Tibial nerve (tissue), 4 donors: ENCODE results near the gene DNAAF5. TPM values are rescaled to one million over a fixed set of nuclear protein-coding genes. Genes with fewer than 3 reads are reported as not detected.

Source experiments
- DNase-seq, 2 donors: peaks; one replicate each; pipeline ENCODE4 v3.0.0-alpha.2; 2019; ENCODE audit warnings: low spot score in 2 of 2
- H3K27ac ChIP-seq, 4 donors: fragments of 200-600 bp; sonication (generic) in 3 of 4; one replicate each; pipeline ENCODE4 v1.5.1; 2017 to 2019; ENCODE audit warnings: mild to moderate bottlenecking in 1 of 4
- H3K27me3 ChIP-seq, 2 donors: fragments of 200-600 bp; sonication (generic) in 1 of 2; one replicate each; pipeline versions ENCODE4 v1.5.1 to v1.6.0; 2017 to 2019
- H3K36me3 ChIP-seq, 3 donors: fragments of 200-600 bp; sonication (generic); one replicate each; pipeline ENCODE4 v1.5.1; 2018 to 2019
- H3K4me1 ChIP-seq, 4 donors: fragments of 200-600 bp; sonication (generic) in 3 of 4; one replicate each; pipeline ENCODE4 v1.5.1; 2017 to 2019
- H3K4me3 ChIP-seq, 4 donors: fragments of 200-600 bp; sonication (generic) in 3 of 4; one replicate each; pipeline ENCODE4 v1.5.1; 2017 to 2019; ENCODE audit warnings: mild to moderate bottlenecking in 1 of 4, moderate library complexity in 1 of 4
- H3K9me3 ChIP-seq, 4 donors: fragments of 200-600 bp; sonication (generic) in 3 of 4; one replicate each; pipeline ENCODE4 v1.5.1; 2017 to 2019
- EP300 ChIP-seq, 2 donors: sonication (generic); formaldehyde crosslinking; IDR thresholded peaks; one replicate each; pipeline ENCODE4 v1.6.1; 2017; ENCODE audit warnings: antibody characterized with exemption in 2 of 2, mild to moderate bottlenecking in 1 of 2
- POLR2A ChIP-seq, 2 donors: fragments of 450-650 bp; IDR thresholded peaks; one replicate each; pipeline ENCODE4 v1.6.1; 2017; ENCODE audit warnings: antibody characterized with exemption in 2 of 2, mild to moderate bottlenecking in 2 of 2, moderate library complexity in 2 of 2
- WGBS, 2 donors: methylation state at CpG; one replicate each; pipeline ENCODE4 v1.1.5; 2018; 5-methylcytosine and 5-hydroxymethylcytosine counted together
- total RNA-seq, 4 donors: library from RNA; depleted of rRNA; stranded (reverse); fragments of >200 nt; gene quantifications; one replicate each; pipeline ENCODE4 v1.1.0, GENCODE V29; 2016
- TF ChIP-seq, protein P1 (sequence below), 5 experiments: fragments of 200-600 bp in 3 of 5; fragments of 450-650 bp in 2 of 5; sonication (generic) in 3 of 5; IDR thresholded peaks; one replicate each; pipeline ENCODE4 v1.5.1; 2016 to 2019; ENCODE audit warnings: antibody characterized with exemption in 5 of 5, mild to moderate bottlenecking in 3 of 5, moderate library complexity in 2 of 5

The DNAAF5 gene
- total RNA-seq, 4 donors from 2014 or later = 26.0 to 56.7 (median 41.6) TPM

DNA sequence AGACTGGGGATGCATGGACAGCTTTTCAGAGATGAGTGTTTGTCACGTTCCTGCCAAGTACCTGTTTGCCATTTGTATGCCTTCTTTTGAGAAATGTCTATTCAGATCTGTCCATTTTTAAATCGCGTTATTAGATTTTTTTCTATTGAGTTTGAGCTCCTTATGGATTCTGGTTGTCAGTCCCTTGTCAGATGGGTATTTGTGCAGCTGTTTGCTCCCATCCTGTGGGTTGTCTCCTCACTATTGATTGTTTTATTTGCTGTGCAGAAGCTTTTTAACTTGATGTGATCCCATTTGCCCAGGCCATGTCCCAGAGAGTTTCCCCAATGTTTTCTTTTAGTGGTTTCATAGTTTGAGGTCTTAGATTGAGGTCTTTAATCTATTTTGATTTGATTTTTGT, 6.1 kb downstream of the DNAAF5 start:
- Histone ChIP-seq H3K27me3 (no peaks in the 10 kb centered on the region), H3K9me3 (peaks cover 0 to 19% (median 0%) of the 10 kb centered on the region in 4 donors), H3K4me3 (no peak overlapping the region), H3K36me3 (peaks cover 0 to 73% (median 0%) of the 10 kb centered on the region in 3 donors), H3K4me1 (peaks cover 0 to 21% (median 7%) of the 10 kb centered on the region in 4 donors), H3K27ac (no peak overlapping the region)
- no peak for DNase-seq
- TF ChIP-seq POLR2A (IDR thresholded peaks at IDR 0.05) = no peak
- TF ChIP-seq, protein P1, sequence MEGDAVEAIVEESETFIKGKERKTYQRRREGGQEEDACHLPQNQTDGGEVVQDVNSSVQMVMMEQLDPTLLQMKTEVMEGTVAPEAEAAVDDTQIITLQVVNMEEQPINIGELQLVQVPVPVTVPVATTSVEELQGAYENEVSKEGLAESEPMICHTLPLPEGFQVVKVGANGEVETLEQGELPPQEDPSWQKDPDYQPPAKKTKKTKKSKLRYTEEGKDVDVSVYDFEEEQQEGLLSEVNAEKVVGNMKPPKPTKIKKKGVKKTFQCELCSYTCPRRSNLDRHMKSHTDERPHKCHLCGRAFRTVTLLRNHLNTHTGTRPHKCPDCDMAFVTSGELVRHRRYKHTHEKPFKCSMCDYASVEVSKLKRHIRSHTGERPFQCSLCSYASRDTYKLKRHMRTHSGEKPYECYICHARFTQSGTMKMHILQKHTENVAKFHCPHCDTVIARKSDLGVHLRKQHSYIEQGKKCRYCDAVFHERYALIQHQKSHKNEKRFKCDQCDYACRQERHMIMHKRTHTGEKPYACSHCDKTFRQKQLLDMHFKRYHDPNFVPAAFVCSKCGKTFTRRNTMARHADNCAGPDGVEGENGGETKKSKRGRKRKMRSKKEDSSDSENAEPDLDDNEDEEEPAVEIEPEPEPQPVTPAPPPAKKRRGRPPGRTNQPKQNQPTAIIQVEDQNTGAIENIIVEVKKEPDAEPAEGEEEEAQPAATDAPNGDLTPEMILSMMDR (IDR thresholded peaks at IDR 0.05) = no peak
- TF ChIP-seq EP300 (IDR thresholded peaks at IDR 0.05) = no peak
- 88 to 93% methylated on average over 3 of the region's 3 CpGs for WGBS, 2 donors

DNA sequence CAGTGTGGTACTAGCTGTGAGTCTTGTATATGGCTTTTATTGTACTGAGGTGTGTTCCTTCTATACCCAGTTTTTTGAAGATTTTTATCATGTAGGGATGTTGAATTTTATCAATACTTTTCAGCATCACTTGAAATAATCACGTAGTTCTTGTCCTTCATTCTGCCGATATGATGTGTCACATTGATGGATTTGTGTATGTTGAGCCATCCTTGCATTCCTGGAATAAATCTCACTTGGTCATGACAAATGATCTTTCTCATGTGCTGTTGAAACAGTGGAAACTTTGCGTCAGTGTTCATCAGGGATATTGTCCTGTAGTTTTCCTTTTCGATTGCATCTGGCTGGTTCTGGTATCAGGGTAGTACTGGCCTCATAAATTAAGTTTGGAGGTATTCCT, 7.7 kb downstream of the DNAAF5 start:
- TF ChIP-seq EP300 (IDR thresholded peaks at IDR 0.05) (no peak), POLR2A (IDR thresholded peaks at IDR 0.05) (no peak)
- TF ChIP-seq, protein P1 (IDR thresholded peaks at IDR 0.05) = no peak
- Histone ChIP-seq H3K4me3 (no peak overlapping the region), H3K36me3 (peaks cover 0 to 74% (median 0%) of the 10 kb centered on the region in 3 donors), H3K9me3 (peaks cover 0 to 19% (median 0%) of the 10 kb centered on the region in 4 donors), H3K27ac (no peak overlapping the region), H3K27me3 (no peaks in the 10 kb centered on the region), H3K4me1 (peaks cover 0 to 9% (median 0%) of the 10 kb centered on the region in 4 donors)
- no peak for DNase-seq
- WGBS, 2 donors = 98 to 99% methylated on average over 4 of the region's 4 CpGs

DNA sequence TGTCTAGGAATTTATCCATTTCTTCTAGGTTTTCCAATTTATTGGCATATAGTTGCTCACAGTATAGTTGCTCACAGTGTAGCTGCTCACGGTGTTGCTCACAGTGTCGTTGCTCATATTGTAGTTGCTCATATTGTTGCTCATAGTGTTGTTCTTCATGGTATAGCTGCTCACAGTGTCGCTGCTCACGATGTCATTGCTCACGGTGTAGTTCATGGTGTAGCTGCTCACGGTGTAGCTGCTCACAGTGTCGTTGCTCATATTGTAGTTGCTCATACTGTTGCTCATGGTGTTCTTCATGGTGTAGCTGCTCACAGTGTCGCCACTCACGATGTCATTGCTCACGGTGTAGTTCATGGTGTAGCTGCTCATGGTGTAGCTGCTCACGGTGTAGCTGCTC, 8.3 kb downstream of the DNAAF5 start:
- no peaks in the 10 kb centered on the region for H3K27me3 ChIP-seq
- H3K4me3 ChIP-seq = no peak overlapping the region
- TF ChIP-seq POLR2A (IDR thresholded peaks at IDR 0.05) (no peak), EP300 (IDR thresholded peaks at IDR 0.05) (no peak)
- TF ChIP-seq, protein P1 (IDR thresholded peaks at IDR 0.05) = no peak
- peaks cover 0 to 74% (median 0%) of the 10 kb centered on the region in 3 donors for H3K36me3 ChIP-seq
- no peak for DNase-seq
- peaks cover 0 to 19% (median 0%) of the 10 kb centered on the region in 4 donors for H3K9me3 ChIP-seq
- H3K27ac ChIP-seq = no peak overlapping the region
- peaks cover 0 to 9% (median 0%) of the 10 kb centered on the region in 4 donors for H3K4me1 ChIP-seq
- WGBS, 2 donors = 94 to 95% methylated on average over 11 of the region's 11 CpGs

DNA sequence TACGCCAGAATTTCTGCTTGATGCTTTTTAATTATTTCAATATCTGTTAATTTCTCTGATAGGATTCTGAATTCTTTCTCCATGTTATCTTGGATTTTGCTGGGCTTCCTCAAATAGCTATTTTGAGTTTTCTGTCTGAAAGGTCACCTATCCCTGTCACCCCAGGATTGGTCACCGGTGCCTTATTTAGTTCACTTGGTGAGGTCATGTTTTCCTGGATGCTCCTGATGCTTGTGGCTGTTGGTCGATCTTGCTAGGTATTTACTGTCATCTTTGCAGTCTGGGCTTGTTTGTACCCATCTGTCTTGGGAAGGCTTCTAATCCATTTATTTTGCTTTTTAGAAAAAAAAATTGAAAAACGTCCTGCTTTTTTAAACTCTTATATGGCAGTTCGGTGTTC, 11.7 kb downstream of the DNAAF5 start:
- no peak for DNase-seq
- Histone ChIP-seq H3K9me3 (peaks cover 0 to 19% (median 0%) of the 10 kb centered on the region in 4 donors), H3K27ac (no peak overlapping the region), H3K27me3 (no peaks in the 10 kb centered on the region), H3K36me3 (peaks cover 0 to 71% (median 7%) of the 10 kb centered on the region in 3 donors), H3K4me1 (no peaks in the 10 kb centered on the region), H3K4me3 (no peak overlapping the region)
- TF ChIP-seq EP300 (IDR thresholded peaks at IDR 0.05) (no peak), POLR2A (IDR thresholded peaks at IDR 0.05) (no peak)
- TF ChIP-seq, protein P1 (IDR thresholded peaks at IDR 0.05) = no peak
- 75 to 83% methylated on average over 5 of the region's 5 CpGs for WGBS, 2 donors

DNA sequence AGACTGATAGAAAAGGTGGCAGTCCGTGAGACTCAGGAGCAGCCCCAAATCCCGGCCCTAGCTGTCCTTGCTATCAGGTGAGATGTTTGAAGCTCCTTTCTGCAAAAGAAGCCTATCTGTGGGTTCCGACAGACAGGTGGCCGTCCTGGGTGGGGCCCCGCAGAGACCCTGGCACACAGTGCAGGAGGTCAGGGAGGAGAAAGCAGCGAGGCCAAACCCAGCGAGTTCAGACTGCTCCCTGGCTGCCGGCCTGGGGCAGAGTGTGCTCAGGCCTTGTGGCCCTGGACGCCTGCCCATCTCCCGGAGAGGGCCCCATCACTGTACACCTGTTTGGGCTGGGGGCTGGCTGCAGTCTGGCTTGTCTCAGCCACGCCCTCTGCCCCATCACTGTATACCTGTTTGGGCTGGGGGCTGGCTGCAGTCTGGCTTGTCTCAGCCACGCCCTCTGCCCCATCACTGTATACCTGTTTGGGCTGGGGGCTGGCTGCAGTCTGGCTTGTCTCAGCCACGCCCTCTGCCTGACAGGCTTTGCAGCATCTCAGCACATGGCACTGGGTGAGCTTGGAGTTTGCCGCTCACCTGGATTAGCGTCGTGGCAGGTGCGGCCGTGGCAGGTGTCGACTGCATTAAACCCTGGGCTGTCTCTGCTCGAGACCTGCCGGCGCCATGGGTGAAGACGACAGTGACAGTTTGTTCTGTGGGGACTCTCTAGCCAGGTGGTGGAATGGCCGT, 12.4 kb downstream of the DNAAF5 start:
- no peaks in the 10 kb centered on the region for H3K27me3 ChIP-seq
- no peak overlapping the region for H3K4me3 ChIP-seq
- WGBS, 2 donors = 91 to 93% methylated on average over 17 to 22 of the region's 24 CpGs
- no peak for TF ChIP-seq EP300 (IDR thresholded peaks at IDR 0.05)
- no peak for DNase-seq
- H3K27ac ChIP-seq = no peak overlapping the region
- peaks cover 0 to 15% (median 0%) of the 10 kb centered on the region in 4 donors for H3K9me3 ChIP-seq
- no peaks in the 10 kb centered on the region for H3K4me1 ChIP-seq
- peaks cover 0 to 66% (median 7%) of the 10 kb centered on the region in 3 donors for H3K36me3 ChIP-seq
